Raji (cell line): ENCODE measurements around the gene UBN1.

ENCODE experiments used
- POLR2A ChIP-seq: IDR thresholded peaks from 2 replicates; pipeline ENCODE4 v1.6.1; 2011; ENCODE audit warnings: low read depth, low read length, control low read depth; ENCODE audit not compliant: insufficient read depth

UBN1 gene

GRCh38 chr16:4884209-4884608, 36.9 kb downstream of the UBN1 start:
- TF ChIP-seq POLR2A, result no peak

- TF ChIP-seq POLR2A, result no peak
These were observed 37.9 kb downstream of the UBN1 start for GRCh38 chr16:4884972-4885874.

- TF ChIP-seq POLR2A, result no peak
These were observed 38.9 kb downstream of the UBN1 start for GRCh38 chr16:4886151-4886550.

- no peak for TF ChIP-seq POLR2A
These were observed 41.3 kb downstream of the UBN1 start for GRCh38 chr16:4888428-4889135.

GRCh38 chr16:4890026-4890425, 42.7 kb downstream of the UBN1 start:
- TF ChIP-seq POLR2A, result no peak

GRCh38 chr16:4890686-4891085, 43.4 kb downstream of the UBN1 start:
- TF ChIP-seq POLR2A, result no peak

GRCh38 chr16:4891097-4891885, 44.0 kb downstream of the UBN1 start:
- TF ChIP-seq POLR2A, result no peak

GRCh38 chr16:4891886-4892216, 44.6 kb downstream of the UBN1 start:
- no peak for TF ChIP-seq POLR2A

- TF ChIP-seq POLR2A, result no peak
These were observed 45.3 kb downstream of the UBN1 start for GRCh38 chr16:4892361-4893102.

GRCh38 chr16:4893103-4893862, 46.0 kb downstream of the UBN1 start:
- no peak for TF ChIP-seq POLR2A

GRCh38 chr16:4894276-4895150, 47.2 kb downstream of the UBN1 start:
- no peak for TF ChIP-seq POLR2A

- TF ChIP-seq POLR2A, result no peak
These were observed 48.1 kb downstream of the UBN1 start for GRCh38 chr16:4895366-4895765.

GRCh38 chr16:4897328-4897727, 50.0 kb downstream of the UBN1 start:
- no peak for TF ChIP-seq POLR2A
